SK-N-SH (cell line): ENCODE measurements around the gene PRKD2.

ENCODE experiments used
- CHD2 ChIP-seq: fragments of 150-350 bp; IDR thresholded peaks from 2 replicates; pipeline ENCODE4 v1.6.1; 2018; ENCODE audit warnings: low read length; ENCODE audit not compliant: partially characterized antibody
- GABPA ChIP-seq: IDR thresholded peaks from 2 replicates; pipeline ENCODE4 v1.4.0; 2012; ENCODE audit warnings: low read depth, mild to moderate bottlenecking
- NRF1 ChIP-seq: IDR thresholded peaks from 2 replicates; pipeline ENCODE4 v1.6.1; 2012; ENCODE audit warnings: low read depth, mild to moderate bottlenecking, low read length
- RCOR1 ChIP-seq: fragments of 150-350 bp; IDR thresholded peaks from 2 replicates; pipeline ENCODE4 v1.6.1; 2017; ENCODE audit warnings: antibody characterized with exemption, low read length

- TF ChIP-seq NRF1 = no peak
- TF ChIP-seq GABPA = no peak
- no peak for TF ChIP-seq RCOR1
- no peak for TF ChIP-seq CHD2
Measured at GRCh38 chr19:46725036-46725820, 8.3 kb upstream of the PRKD2 start.
